Muscle layer of duodenum (tissue), 2 donors: ENCODE results near the gene SMC3.

ENCODE experiments used
- H3K27ac ChIP-seq: one replicate; pipeline ENCODE4 v1.7.0; 2013; ENCODE audit warnings: mild to moderate bottlenecking, low read length
- H3K27me3 ChIP-seq: one replicate; pipeline ENCODE4 v1.7.0; 2013; ENCODE audit warnings: low read depth, mild to moderate bottlenecking, control low read depth, low read length
- H3K36me3 ChIP-seq, 2 donors: one replicate each; pipeline ENCODE4 v1.7.0; 2013; ENCODE audit warnings: low read length in 2 of 2, control low read depth in 1 of 2, mild to moderate bottlenecking in 1 of 2; ENCODE audit not compliant: insufficient read depth in 2 of 2, control insufficient read depth in 1 of 2
- H3K4me1 ChIP-seq, 2 donors: one replicate each; pipeline ENCODE4 v1.7.0; 2013; ENCODE audit warnings: low read length in 2 of 2, mild to moderate bottlenecking in 2 of 2, control low read depth in 1 of 2, moderate library complexity in 1 of 2; ENCODE audit not compliant: insufficient read depth in 2 of 2, control insufficient read depth in 1 of 2
- H3K4me3 ChIP-seq, 2 donors: one replicate each; pipeline ENCODE4 v1.7.0; 2013; ENCODE audit warnings: low read length in 2 of 2, low read depth in 1 of 2, mild to moderate bottlenecking in 1 of 2
- H3K9me3 ChIP-seq, 2 donors: one replicate each; pipeline ENCODE4 v1.7.0; 2013; ENCODE audit warnings: low read length in 2 of 2, control low read depth in 1 of 2, mild to moderate bottlenecking in 1 of 2; ENCODE audit not compliant: control insufficient read depth in 1 of 2
- donor health status: healthy.

The SMC3 gene

GRCh38 chr10:110566472-110567200 is 859 bp upstream of the SMC3 start:
- Histone ChIP-seq H3K27ac (peak overlapping the region; percentile 92), H3K27me3 (no peaks in the 10 kb centered on the region), H3K4me1 (peaks cover 5 to 28% of the 10 kb centered on the region in 2 donors), H3K9me3 (no peaks in the 10 kb centered on the region), H3K36me3 (peaks cover 0 to 3% of the 10 kb centered on the region in 2 donors), H3K4me3 (peak overlapping the region; percentile 89 to 98)

GRCh38 chr10:110568055-110568735 is 700 bp downstream of the SMC3 start:
- Histone ChIP-seq H3K36me3 (peaks cover 0 to 3% of the 10 kb centered on the region in 2 donors), H3K27ac (peak overlapping the region; percentile 92), H3K4me3 (peak overlapping the region; percentile 89 to 98), H3K9me3 (no peaks in the 10 kb centered on the region), H3K4me1 (peaks cover 5 to 34% of the 10 kb centered on the region in 2 donors), H3K27me3 (no peaks in the 10 kb centered on the region)

- no peaks in the 10 kb centered on the region for H3K27me3 ChIP-seq
- peaks cover 0 to 3% of the 10 kb centered on the region in 2 donors for H3K36me3 ChIP-seq
- peak overlapping the region; percentile 89 to 98 for H3K4me3 ChIP-seq
- H3K9me3 ChIP-seq: no peaks in the 10 kb centered on the region
- H3K27ac ChIP-seq: no peak overlapping the region
- H3K4me1 ChIP-seq: peaks cover 5 to 38% of the 10 kb centered on the region in 2 donors
These were observed 1.6 kb downstream of the SMC3 start for GRCh38 chr10:110569122-110569521.

GRCh38 chr10:110569736-110570135 is 2.2 kb downstream of the SMC3 start:
- Histone ChIP-seq H3K27ac (no peak overlapping the region), H3K9me3 (no peaks in the 10 kb centered on the region), H3K4me3 (no peak overlapping the region), H3K4me1 (peaks cover 5 to 44% of the 10 kb centered on the region in 2 donors), H3K36me3 (peaks cover 0 to 3% of the 10 kb centered on the region in 2 donors), H3K27me3 (no peaks in the 10 kb centered on the region)

GRCh38 chr10:110571093-110571743 is 3.7 kb downstream of the SMC3 start:
- H3K4me1 ChIP-seq: peaks cover 5 to 44% of the 10 kb centered on the region in 2 donors
- no peak overlapping the region for H3K4me3 ChIP-seq
- peaks cover 0 to 8% of the 10 kb centered on the region in 2 donors for H3K36me3 ChIP-seq
- no peak overlapping the region for H3K27ac ChIP-seq
- no peaks in the 10 kb centered on the region for H3K27me3 ChIP-seq
- no peaks in the 10 kb centered on the region for H3K9me3 ChIP-seq

DNA sequence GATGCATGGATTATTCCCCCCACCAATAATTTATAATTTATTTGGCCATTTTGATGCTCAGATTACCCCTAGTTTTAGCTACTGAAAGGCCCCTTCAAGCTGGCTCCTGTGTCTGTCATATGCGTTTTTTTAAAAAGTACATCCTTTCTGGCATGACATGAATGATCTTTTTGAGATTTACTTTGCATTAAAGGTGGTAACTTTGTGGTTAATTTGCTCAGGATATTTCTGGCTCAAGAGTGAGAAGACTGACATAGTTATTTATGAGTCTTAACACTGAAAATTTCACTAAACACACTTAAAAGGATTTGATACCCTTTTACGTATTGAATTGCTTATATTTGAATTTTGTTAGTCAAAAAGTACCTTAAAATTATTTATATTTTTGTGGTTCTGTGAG is 5.4 kb downstream of the SMC3 start:
- Histone ChIP-seq H3K27ac (no peak overlapping the region), H3K9me3 (no peaks in the 10 kb centered on the region), H3K36me3 (peaks cover 0 to 7% of the 10 kb centered on the region in 2 donors), H3K27me3 (no peaks in the 10 kb centered on the region), H3K4me1 (peaks cover 5 to 39% of the 10 kb centered on the region in 2 donors), H3K4me3 (no peak overlapping the region)

DNA sequence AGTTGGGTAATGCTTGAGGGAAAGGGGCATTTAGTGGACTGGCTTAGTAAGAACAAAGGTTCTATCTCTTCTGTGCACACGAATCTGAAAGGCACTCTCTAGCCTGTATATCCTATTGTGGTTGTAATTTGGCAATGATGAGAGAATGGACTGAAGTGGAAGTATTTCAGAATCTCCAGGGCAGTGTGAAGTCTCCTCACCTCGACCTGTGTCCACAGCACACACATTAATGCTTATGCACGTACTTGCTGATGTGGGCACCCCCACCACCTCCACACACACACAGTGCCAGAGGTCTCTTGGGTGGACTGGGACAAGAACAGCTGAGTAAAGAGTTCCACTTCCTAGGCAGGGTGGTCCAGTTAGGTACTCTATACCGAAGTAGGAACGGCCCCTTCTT is 6.9 kb downstream of the SMC3 start:
- H3K9me3 ChIP-seq: no peaks in the 10 kb centered on the region
- no peaks in the 10 kb centered on the region for H3K27me3 ChIP-seq
- H3K4me1 ChIP-seq: peaks cover 0 to 28% of the 10 kb centered on the region in 2 donors
- peaks cover 10 to 22% of the 10 kb centered on the region in 2 donors for H3K36me3 ChIP-seq
- H3K27ac ChIP-seq: no peak overlapping the region
- no peak overlapping the region for H3K4me3 ChIP-seq

- H3K4me1 ChIP-seq: peaks cover 0 to 19% of the 10 kb centered on the region in 2 donors
- peaks cover 24 to 37% of the 10 kb centered on the region in 2 donors for H3K36me3 ChIP-seq
- no peak overlapping the region for H3K4me3 ChIP-seq
- H3K9me3 ChIP-seq: no peaks in the 10 kb centered on the region
- no peaks in the 10 kb centered on the region for H3K27me3 ChIP-seq
- no peak overlapping the region for H3K27ac ChIP-seq
These were observed 8.7 kb downstream of the SMC3 start for GRCh38 chr10:110576220-110576619.

GRCh38 chr10:110577056-110577455 is 9.6 kb downstream of the SMC3 start:
- no peak overlapping the region for H3K4me3 ChIP-seq
- no peak overlapping the region for H3K27ac ChIP-seq
- no peaks in the 10 kb centered on the region for H3K9me3 ChIP-seq
- H3K4me1 ChIP-seq: peaks cover 0 to 15% of the 10 kb centered on the region in 2 donors
- peaks cover 29 to 46% of the 10 kb centered on the region in 2 donors for H3K36me3 ChIP-seq
- no peaks in the 10 kb centered on the region for H3K27me3 ChIP-seq

- H3K27ac ChIP-seq: no peak overlapping the region
- no peaks in the 10 kb centered on the region for H3K27me3 ChIP-seq
- peaks cover 52 to 79% of the 10 kb centered on the region in 2 donors for H3K36me3 ChIP-seq
- H3K9me3 ChIP-seq: no peaks in the 10 kb centered on the region
- H3K4me3 ChIP-seq: no peak overlapping the region
- H3K4me1 ChIP-seq: no peaks in the 10 kb centered on the region
These were observed 16.5 kb downstream of the SMC3 start for GRCh38 chr10:110584006-110584405.

DNA sequence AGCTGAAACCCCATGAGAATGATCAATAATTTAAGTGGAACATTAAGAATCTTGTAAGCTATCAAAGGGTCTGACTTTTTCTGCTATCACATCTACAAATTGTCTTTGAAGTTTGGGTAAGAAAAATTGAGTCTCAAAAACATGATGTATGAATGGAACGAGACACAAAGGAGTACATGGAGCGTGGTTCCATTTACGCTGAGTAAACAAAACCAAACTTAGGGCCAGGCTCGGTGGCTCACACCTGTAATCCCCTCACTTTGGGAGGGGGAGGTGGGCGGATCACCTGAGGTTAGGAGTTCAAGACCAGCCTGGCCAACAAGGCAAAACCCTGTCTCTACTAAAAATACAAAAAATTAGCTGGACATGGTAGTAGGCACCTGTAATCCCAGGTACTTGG is 24.3 kb downstream of the SMC3 start:
- no peaks in the 10 kb centered on the region for H3K9me3 ChIP-seq
- H3K27ac ChIP-seq: no peak overlapping the region
- H3K4me1 ChIP-seq: no peaks in the 10 kb centered on the region
- no peaks in the 10 kb centered on the region for H3K27me3 ChIP-seq
- no peak overlapping the region for H3K4me3 ChIP-seq
- H3K36me3 ChIP-seq: peaks cover 49 to 68% of the 10 kb centered on the region in 2 donors
